Hepatocyte (in vitro differentiated cells): ENCODE measurements around the gene IGF1.

Experiments
- EZH2 ChIP-seq: fragments of 200-600 bp; sonication (generic); IDR thresholded peaks from 2 replicates; pipeline ENCODE4 v1.6.1; 2016; ENCODE audit warnings: antibody characterized with exemption, mild to moderate bottlenecking, borderline replicate concordance
- EZH2phosphoT487 ChIP-seq: fragments of 200-600 bp; sonication (generic); IDR thresholded peaks from one replicate; pipeline ENCODE4 v1.6.1; 2018; ENCODE audit warnings: antibody characterized with exemption, mild to moderate bottlenecking, low read depth, moderate library complexity; ENCODE audit not compliant: unreplicated experiment, severe bottlenecking
- TF ChIP-seq, protein P1 (sequence below): fragments of 200-600 bp; sonication (generic); IDR thresholded peaks from 2 replicates; pipeline ENCODE4 v1.5.1; 2016; ENCODE audit warnings: antibody characterized with exemption, mild to moderate bottlenecking; ENCODE audit not compliant: poor library complexity

DNA sequence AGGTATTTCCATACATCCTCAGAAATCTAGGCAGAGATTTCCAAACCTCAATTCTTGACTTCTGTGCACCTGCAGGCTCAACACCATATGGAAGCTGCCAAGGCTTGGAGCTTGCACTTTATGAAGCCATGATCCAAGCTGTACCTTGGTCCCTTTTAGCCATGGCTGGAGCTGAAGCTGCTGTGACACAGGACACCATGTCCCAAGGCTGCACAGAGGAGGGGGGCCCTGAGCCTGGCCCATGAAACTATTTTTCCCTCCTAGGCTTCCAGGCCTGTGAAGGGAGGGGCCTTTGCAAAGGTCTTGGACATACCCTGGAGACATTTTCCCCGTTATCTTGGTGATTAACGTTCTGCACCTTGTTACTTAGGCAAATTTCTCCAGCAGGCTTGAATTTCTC, 110.5 kb downstream of the IGF1 start:
- TF ChIP-seq, protein P1, sequence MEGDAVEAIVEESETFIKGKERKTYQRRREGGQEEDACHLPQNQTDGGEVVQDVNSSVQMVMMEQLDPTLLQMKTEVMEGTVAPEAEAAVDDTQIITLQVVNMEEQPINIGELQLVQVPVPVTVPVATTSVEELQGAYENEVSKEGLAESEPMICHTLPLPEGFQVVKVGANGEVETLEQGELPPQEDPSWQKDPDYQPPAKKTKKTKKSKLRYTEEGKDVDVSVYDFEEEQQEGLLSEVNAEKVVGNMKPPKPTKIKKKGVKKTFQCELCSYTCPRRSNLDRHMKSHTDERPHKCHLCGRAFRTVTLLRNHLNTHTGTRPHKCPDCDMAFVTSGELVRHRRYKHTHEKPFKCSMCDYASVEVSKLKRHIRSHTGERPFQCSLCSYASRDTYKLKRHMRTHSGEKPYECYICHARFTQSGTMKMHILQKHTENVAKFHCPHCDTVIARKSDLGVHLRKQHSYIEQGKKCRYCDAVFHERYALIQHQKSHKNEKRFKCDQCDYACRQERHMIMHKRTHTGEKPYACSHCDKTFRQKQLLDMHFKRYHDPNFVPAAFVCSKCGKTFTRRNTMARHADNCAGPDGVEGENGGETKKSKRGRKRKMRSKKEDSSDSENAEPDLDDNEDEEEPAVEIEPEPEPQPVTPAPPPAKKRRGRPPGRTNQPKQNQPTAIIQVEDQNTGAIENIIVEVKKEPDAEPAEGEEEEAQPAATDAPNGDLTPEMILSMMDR, result no peak
- TF ChIP-seq EZH2phosphoT487, result no peak
- no peak for TF ChIP-seq EZH2
